HepG2 (cell line): ENCODE data around the gene ATP11A. TPM values are rescaled to one million over a fixed set of nuclear protein-coding genes. Genes with fewer than 3 reads are reported as not detected.
A peak's percentile ranks its signal among the peaks of the same experiment; 100 is the strongest.

Source experiments
- ARID3A ChIP-seq: IDR thresholded peaks from 2 replicates; pipeline ENCODE4 v1.6.1; 2012; ENCODE audit warnings: low read depth, low read length, improper control_type of control experiment
- DR1 ChIP-seq: sonication (generic); formaldehyde crosslinking; IDR thresholded peaks from 2 replicates; pipeline ENCODE4 v1.8.0; 2021; ENCODE audit warnings: mild to moderate bottlenecking, missing genetic modification reagents, inconsistent platforms
- ETS1 ChIP-seq: sonication (generic); formaldehyde crosslinking; IDR thresholded peaks from 2 replicates; pipeline ENCODE4 v1.4.0; 2020; ENCODE audit warnings: missing genetic modification reagents
- GTF3A ChIP-seq: sonication (generic); formaldehyde crosslinking; conservative IDR thresholded peaks from 2 replicates; pipeline ENCODE4 v1.4.0; 2020; ENCODE audit warnings: mild to moderate bottlenecking, missing genetic modification reagents
- NFAT5 ChIP-seq: sonication (generic); formaldehyde crosslinking; IDR thresholded peaks from 2 replicates; pipeline ENCODE4 v1.4.0; 2020; ENCODE audit warnings: missing genetic modification reagents
- PAWR ChIP-seq: sonication (generic); formaldehyde crosslinking; IDR thresholded peaks from 2 replicates; pipeline ENCODE4 v1.4.0; 2020; ENCODE audit warnings: missing genetic modification reagents, mild to moderate bottlenecking, borderline replicate concordance
- RORA ChIP-seq: sonication (generic); formaldehyde crosslinking; IDR thresholded peaks from 2 replicates; pipeline ENCODE4 v1.5.0; 2020; ENCODE audit warnings: mild to moderate bottlenecking, missing genetic modification reagents, moderate library complexity
- ZBTB33 ChIP-seq: sonication (generic); formaldehyde crosslinking; IDR thresholded peaks from 2 replicates; pipeline ENCODE4 v1.4.0; 2020; ENCODE audit warnings: missing genetic modification reagents
- ZNF331 ChIP-seq: sonication (generic); formaldehyde crosslinking; IDR thresholded peaks from 2 replicates; pipeline ENCODE4 v1.4.0; 2020; ENCODE audit warnings: missing genetic modification reagents
- ZNF343 ChIP-seq: sonication (generic); formaldehyde crosslinking; IDR thresholded peaks from 2 replicates; pipeline ENCODE4 v1.4.0; 2020; ENCODE audit warnings: mild to moderate bottlenecking, missing genetic modification reagents
- ZNF605 ChIP-seq: sonication (generic); formaldehyde crosslinking; IDR thresholded peaks from 2 replicates; pipeline ENCODE4 v1.8.0; 2022; ENCODE audit warnings: mild to moderate bottlenecking, missing genetic modification reagents
- ZNF850 ChIP-seq: sonication (generic); formaldehyde crosslinking; conservative IDR thresholded peaks from 2 replicates; pipeline ENCODE4 v1.9.0; 2021; ENCODE audit warnings: mild to moderate bottlenecking, missing genetic modification reagents
- ZSCAN5A ChIP-seq: sonication (generic); formaldehyde crosslinking; IDR thresholded peaks from 2 replicates; pipeline ENCODE4 v1.8.0; 2022; ENCODE audit warnings: mild to moderate bottlenecking, missing genetic modification reagents, borderline replicate concordance
- polyA plus RNA-seq, 8 experiments: library from polyadenylated mRNA; depleted of rRNA in 3 of 8; stranded (reverse) in 7 of 8; unstranded in 1 of 8; fragments of >200 nt; fragmentation: Illumina TruSeq in 4 of 8; extraction: Trizol in 4 of 8; gene quantifications; 2 replicates each; pipeline versions ENCODE4 v1.2.1 to v1.2.3, GENCODE V29; 2011 to 2016; ENCODE audit warnings: low read depth in 4 of 8, missing spikeins in 1 of 8, mixed read lengths in 1 of 8; ENCODE audit not compliant: insufficient read depth in 1 of 8
- total RNA-seq, 5 experiments: library from RNA; depleted of rRNA; stranded (reverse); fragments of >200 nt; fragmentation: Illumina TruSeq; extraction: Trizol; gene quantifications; 2 replicates each; pipeline ENCODE4 v1.2.3, GENCODE V29; 2016; ENCODE audit warnings: low read depth in 1 of 5

Gene ATP11A
- total and polyA plus RNA-seq, 2 of the 13 experiments (the other 11 are each of a cell fraction or from before 2014, with no cell fraction given): 18.4 to 20.1 TPM

- TF ChIP-seq ARID3A (peak; percentile 38; the same call in 1 of the 2 replicates), ZBTB33 (CRISPR knock-in tag) (no peak), GTF3A (CRISPR knock-in tag) (no peak), ZNF343 (CRISPR knock-in tag) (no peak; the same call in 1 of the 2 replicates), PAWR (no peak), RORA (CRISPR knock-in tag) (no peak), ETS1 (no peak), NFAT5 (CRISPR knock-in tag) (no peak), DR1 (CRISPR knock-in tag) (no peak), ZNF605 (CRISPR knock-in tag) (0 out of 2 replicates have a peak, but pooled peaks have one; percentile 62), ZSCAN5A (CRISPR knock-in tag) (no peak), ZNF331 (peak; percentile 78; the same call in 1 of the 2 replicates), ZNF850 (CRISPR knock-in tag) (no peak)
Observed at GRCh38 chr13:112756967-112757758, 67.3 kb downstream of the ATP11A start (continued).
